ENCODE data around the gene SREBF2.

The SREBF2 gene

DNA sequence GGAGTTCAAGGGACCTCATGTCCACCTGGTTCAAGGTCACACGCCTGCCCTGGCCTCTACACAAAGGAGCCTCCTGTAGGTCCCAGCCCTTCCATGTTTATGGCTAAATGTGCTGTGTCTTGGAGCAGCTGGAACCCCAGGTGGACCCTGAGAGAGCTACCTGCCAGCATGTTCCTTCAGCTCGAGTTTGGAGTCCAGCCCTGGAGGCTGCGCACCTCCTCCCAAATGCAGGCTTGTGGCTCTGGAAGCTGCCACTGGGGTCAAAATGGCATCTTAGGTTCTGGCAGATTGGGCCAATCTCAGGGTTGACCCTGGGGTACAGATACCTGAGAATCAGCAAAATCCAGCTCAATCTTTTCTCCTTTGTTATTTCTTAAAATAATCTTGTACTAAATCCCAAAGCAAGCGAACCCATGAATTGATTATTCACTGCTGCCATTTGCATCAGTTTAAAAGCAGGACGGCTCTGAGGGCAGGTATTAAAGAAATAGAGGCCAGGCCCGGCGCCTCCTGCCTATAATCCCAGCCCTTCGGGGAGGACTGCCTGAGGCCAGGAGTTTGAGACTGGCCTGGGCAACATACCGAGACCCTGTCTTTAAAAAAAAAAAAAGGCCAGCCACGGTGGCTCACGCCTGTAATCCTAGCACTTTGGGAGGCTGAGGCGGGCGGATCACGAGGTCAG, 90.8 kb downstream of the SREBF2 start:
- TF ChIP-seq, protein P1, sequence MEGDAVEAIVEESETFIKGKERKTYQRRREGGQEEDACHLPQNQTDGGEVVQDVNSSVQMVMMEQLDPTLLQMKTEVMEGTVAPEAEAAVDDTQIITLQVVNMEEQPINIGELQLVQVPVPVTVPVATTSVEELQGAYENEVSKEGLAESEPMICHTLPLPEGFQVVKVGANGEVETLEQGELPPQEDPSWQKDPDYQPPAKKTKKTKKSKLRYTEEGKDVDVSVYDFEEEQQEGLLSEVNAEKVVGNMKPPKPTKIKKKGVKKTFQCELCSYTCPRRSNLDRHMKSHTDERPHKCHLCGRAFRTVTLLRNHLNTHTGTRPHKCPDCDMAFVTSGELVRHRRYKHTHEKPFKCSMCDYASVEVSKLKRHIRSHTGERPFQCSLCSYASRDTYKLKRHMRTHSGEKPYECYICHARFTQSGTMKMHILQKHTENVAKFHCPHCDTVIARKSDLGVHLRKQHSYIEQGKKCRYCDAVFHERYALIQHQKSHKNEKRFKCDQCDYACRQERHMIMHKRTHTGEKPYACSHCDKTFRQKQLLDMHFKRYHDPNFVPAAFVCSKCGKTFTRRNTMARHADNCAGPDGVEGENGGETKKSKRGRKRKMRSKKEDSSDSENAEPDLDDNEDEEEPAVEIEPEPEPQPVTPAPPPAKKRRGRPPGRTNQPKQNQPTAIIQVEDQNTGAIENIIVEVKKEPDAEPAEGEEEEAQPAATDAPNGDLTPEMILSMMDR (conservative IDR thresholded peaks at IDR 0.05; ENCODE audit: low read length) = no peak
- no peak for TF ChIP-seq EZH2phosphoT487 (IDR thresholded peaks at IDR 0.05; ENCODE audit: borderline replicate concordance)
- no peaks in the 10 kb centered on the region for H3K36me3 ChIP-seq (ENCODE audit: insufficient read depth, low read length)
- no peaks in the 10 kb centered on the region for H3K27me3 ChIP-seq (ENCODE audit: insufficient read depth, low read length, poor library complexity, severe bottlenecking)
- no peaks in the 10 kb centered on the region for H4K20me1 ChIP-seq (ENCODE audit: insufficient read depth, low read length, poor library complexity, severe bottlenecking)
- no peak overlapping the region for H2AFZ ChIP-seq (ENCODE audit: low read length)
- no peak overlapping the region for H3K4me2 ChIP-seq (ENCODE audit: low read depth, low read length, poor library complexity, severe bottlenecking)
- peaks cover 8% of the 10 kb centered on the region for H3K4me1 ChIP-seq (ENCODE audit: insufficient read depth, low read length, poor library complexity, severe bottlenecking)
- H3K9me2 ChIP-seq (replicated peaks; ENCODE audit: low read depth, low read length) = no peaks in the 10 kb centered on the region
- H3K4me3 ChIP-seq (ENCODE audit: low read length, poor library complexity, severe bottlenecking) = no peak overlapping the region
- H3K9me3 ChIP-seq (ENCODE audit: insufficient read depth, low read depth, low read length) = no peaks in the 10 kb centered on the region
- no peaks in the 10 kb centered on the region for H3K79me2 ChIP-seq (ENCODE audit: insufficient read depth, low read length)
- no peak overlapping the region for H3K9ac ChIP-seq (ENCODE audit: low read depth, low read length, poor library complexity, severe bottlenecking)
- no peaks in the 10 kb centered on the region for H3F3A ChIP-seq (ENCODE audit: low read depth)

GRCh38 chr22:41925783-41926460, 93.0 kb downstream of the SREBF2 start:
- Histone ChIP-seq H3F3A (ENCODE audit: low read depth) (no peaks in the 10 kb centered on the region), H3K27me3 (ENCODE audit: insufficient read depth, low read length, poor library complexity, severe bottlenecking) (no peaks in the 10 kb centered on the region), H3K4me3 (ENCODE audit: low read length, poor library complexity, severe bottlenecking) (no peak overlapping the region), H3K4me1 (ENCODE audit: insufficient read depth, low read length, poor library complexity, severe bottlenecking) (no peaks in the 10 kb centered on the region), H3K9me3 (ENCODE audit: insufficient read depth, low read depth, low read length) (no peaks in the 10 kb centered on the region), H3K9me2 (replicated peaks; ENCODE audit: low read depth, low read length) (no peaks in the 10 kb centered on the region), H4K20me1 (ENCODE audit: insufficient read depth, low read length, poor library complexity, severe bottlenecking) (no peaks in the 10 kb centered on the region), H3K79me2 (ENCODE audit: insufficient read depth, low read length) (no peaks in the 10 kb centered on the region), H3K4me2 (ENCODE audit: low read depth, low read length, poor library complexity, severe bottlenecking) (no peak overlapping the region), H2AFZ (ENCODE audit: low read length) (no peak overlapping the region), H3K36me3 (ENCODE audit: insufficient read depth, low read length) (no peaks in the 10 kb centered on the region), H3K9ac (ENCODE audit: low read depth, low read length, poor library complexity, severe bottlenecking) (no peak overlapping the region)
- no peak for TF ChIP-seq EZH2phosphoT487 (IDR thresholded peaks at IDR 0.05; ENCODE audit: borderline replicate concordance)
- TF ChIP-seq, protein P1 (conservative IDR thresholded peaks at IDR 0.05; ENCODE audit: low read length) = peak; percentile 20; the same call in 1 of the 2 replicates

DNA sequence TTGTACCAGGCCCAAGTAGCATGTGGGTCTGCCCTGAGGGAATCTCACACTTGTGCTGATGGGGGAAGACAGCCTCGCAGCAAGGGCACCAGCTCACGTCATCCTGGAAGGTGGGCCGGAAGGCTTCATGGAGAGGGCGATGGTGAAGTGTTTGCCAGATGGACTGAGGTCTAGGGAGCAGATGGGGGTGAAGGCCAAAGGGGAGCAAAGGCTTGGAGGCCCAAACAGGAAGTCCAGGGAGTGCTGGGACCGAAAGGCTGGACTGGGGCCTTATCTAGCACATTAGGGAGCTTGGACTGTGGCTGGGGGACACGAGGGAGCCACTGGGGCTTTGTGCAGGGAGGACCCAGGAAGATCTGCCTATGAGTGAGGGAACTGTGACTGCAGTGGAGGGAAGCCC, 94.9 kb downstream of the SREBF2 start:
- Histone ChIP-seq H3F3A (ENCODE audit: low read depth) (no peaks in the 10 kb centered on the region), H4K20me1 (ENCODE audit: insufficient read depth, low read length, poor library complexity, severe bottlenecking) (no peaks in the 10 kb centered on the region), H3K9ac (ENCODE audit: low read depth, low read length, poor library complexity, severe bottlenecking) (no peak overlapping the region), H3K9me3 (ENCODE audit: insufficient read depth, low read depth, low read length) (no peaks in the 10 kb centered on the region), H2AFZ (ENCODE audit: low read length) (no peak overlapping the region), H3K27me3 (ENCODE audit: insufficient read depth, low read length, poor library complexity, severe bottlenecking) (no peaks in the 10 kb centered on the region), H3K9me2 (replicated peaks; ENCODE audit: low read depth, low read length) (no peaks in the 10 kb centered on the region), H3K4me3 (ENCODE audit: low read length, poor library complexity, severe bottlenecking) (no peak overlapping the region), H3K4me1 (ENCODE audit: insufficient read depth, low read length, poor library complexity, severe bottlenecking) (no peaks in the 10 kb centered on the region), H3K79me2 (ENCODE audit: insufficient read depth, low read length) (no peaks in the 10 kb centered on the region), H3K4me2 (ENCODE audit: low read depth, low read length, poor library complexity, severe bottlenecking) (no peak overlapping the region), H3K36me3 (ENCODE audit: insufficient read depth, low read length) (no peaks in the 10 kb centered on the region; the same call in 1 of the 2 replicates)
- no peak for TF ChIP-seq EZH2phosphoT487 (IDR thresholded peaks at IDR 0.05; ENCODE audit: borderline replicate concordance)
- TF ChIP-seq, protein P1 (conservative IDR thresholded peaks at IDR 0.05; ENCODE audit: low read length) = no peak

All from Loucy (cell line).